GM12873 (cell line): ENCODE data around the gene FGF8.

Source experiments
- CTCF ChIP-seq: IDR thresholded peaks from 2 replicates; pipeline ENCODE4 v1.5.1; 2012; ENCODE audit warnings: low read depth, mild to moderate bottlenecking, moderate library complexity, low read length, control low read depth; ENCODE audit not compliant: insufficient read depth; ENCODE audit errors: missing control alignments

FGF8 gene

GRCh38 chr10:101752241-101752640, 23.7 kb downstream of the FGF8 start:
- TF ChIP-seq CTCF = no peak

DNA sequence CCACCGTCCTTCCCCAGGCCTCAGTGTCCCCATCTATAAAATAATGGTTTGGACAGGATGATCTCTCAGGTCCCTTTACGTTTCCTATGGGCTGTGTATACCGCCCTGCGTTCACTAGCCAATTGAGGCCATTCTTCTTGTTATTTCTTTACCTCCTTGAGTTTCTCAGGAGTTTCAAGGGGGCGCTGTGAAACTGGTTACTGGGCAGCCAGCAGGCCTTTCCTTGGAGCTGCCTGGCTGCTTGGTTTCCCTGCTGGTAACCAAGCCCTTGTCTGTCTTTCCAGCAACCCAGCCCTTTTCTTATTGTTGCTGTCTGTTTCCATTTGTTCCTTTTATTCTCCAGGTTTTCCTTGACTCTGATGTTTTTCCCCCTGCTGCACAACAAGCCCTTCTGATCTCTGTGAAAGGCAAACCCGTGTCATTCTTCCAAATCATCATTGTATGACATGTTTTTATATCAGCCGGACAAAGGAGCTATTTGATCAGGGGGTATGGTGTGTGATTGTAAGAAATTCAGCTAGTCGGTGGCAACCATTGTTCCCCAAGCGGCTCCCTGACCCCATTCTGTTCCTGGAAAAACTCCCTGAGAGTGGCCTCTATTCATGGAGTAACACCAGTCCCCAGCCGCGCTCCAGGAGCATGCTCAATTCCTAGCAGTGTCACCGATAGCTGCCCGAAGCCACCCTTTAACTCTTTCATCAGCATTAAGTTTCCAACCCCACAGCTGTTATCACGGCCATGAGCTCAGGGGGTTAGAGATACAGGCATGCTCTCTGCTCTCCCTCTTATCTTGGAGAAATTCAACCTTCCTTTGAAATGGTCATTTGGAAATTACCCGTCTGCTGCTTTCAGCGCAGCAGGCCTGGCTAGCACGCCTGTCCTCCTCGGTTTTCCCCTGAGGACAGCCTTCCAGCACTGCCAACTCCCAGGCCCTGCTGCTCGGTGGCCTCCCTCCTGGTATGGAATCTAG, 26.6 kb downstream of the FGF8 start:
- no peak for TF ChIP-seq CTCF

GRCh38 chr10:101748496-101748895, 27.4 kb downstream of the FGF8 start:
- no peak for TF ChIP-seq CTCF

DNA sequence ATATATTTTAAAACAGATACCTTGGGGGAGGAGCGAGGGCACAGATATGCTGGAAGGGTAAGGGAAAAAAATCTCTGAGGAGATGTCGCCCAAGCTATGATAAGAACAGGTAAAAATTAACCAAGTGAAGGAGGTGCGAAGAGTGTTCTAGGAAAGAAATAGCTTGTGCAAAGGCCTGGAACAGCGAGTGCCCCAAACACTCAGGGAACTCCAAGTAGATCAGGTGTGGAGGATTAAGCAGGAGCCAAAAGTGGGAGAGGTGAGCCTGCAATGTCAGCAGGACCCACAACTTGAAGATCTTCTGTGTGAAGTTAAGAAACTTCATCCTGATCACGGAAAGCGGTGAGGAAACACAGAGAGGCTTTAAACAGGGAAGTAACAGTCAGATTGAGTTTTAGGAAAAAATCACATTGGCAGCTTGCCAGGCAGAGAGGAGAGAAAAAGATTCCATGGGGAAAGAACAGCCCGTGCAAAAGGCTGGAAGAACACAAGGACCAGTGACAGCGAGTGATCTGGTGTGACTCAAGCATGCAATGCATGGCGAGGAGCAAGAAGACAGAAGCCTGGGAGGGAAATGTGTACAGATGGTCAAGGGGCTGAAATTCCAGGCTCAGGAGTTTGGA, 30.7 kb downstream of the FGF8 start:
- no peak for TF ChIP-seq CTCF

DNA sequence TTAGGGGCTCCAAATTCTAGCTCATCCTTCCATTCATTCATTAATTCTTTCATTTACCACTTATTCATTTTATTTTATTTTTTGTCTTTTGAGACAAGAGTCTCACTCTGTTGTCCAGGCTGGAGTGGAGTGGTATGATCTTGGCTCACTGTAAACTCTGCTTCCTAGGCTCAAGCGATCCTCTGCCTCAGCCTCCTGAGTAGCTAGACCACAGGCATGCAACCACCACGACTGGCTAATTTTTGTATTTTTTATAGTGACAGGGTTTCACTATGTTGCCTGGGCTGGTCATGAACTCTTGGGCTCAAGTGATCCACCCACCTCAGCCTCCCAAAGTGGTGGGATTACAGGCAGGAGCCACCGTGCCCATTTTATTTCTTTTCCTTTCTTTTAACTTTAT, 31.6 kb downstream of the FGF8 start:
- TF ChIP-seq CTCF = no peak

DNA sequence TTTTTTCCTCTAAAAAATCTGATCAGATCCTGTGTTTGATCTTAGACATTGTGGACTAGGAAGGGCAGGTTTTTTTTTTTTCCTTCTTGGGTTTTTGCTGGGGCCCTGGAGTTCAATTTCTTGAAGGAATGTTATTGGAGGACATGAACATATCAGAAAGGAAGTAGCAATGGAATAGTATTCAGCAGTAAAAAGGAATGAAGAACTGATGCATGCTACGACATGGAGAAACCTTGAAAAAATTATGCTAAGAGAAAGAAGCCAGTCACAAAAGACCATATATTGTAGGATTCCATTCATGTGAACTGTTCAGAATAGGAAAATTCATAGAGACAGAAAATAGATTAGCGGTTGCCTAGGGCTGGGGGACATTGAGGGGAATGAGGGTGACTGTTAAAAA, 34.0 kb downstream of the FGF8 start:
- no peak for TF ChIP-seq CTCF

- no peak for TF ChIP-seq CTCF
These were observed 39.2 kb downstream of the FGF8 start for GRCh38 chr10:101736666-101737065.
